Left cardiac atrium (tissue), 4 donors: ENCODE measurements around the gene MAPKAPK3. TPM values are rescaled to one million over a fixed set of nuclear protein-coding genes. Genes with fewer than 3 reads are reported as not detected.

Experiments used
- ATAC-seq, 2 donors: fragments of 200-7000 bp; cut with Tn5 transposase; one replicate each; pipeline ENCODE4 v1.9.1; 2020; ENCODE audit warnings: mild to moderate bottlenecking in 2 of 2, moderate library complexity in 2 of 2
- DNase-seq: peaks from one replicate; pipeline ENCODE4 v3.0.0-alpha.2; 2020
- intact Hi-C, 2 donors: fragments of 100-400 bp; cut with DNase I; formaldehyde crosslinking; loops; one replicate each; pipeline versions ENCODE4 v1.14.1 to v1.15.1; 2022 to 2023
- total RNA-seq, 2 donors: library from RNA; stranded (reverse); fragmentation: NEBNext Ultra II Directional; extraction: Animal tissue kit (Norgen Biotek cat#: 25700); gene quantifications; one replicate each; pipeline ENCODE4 v1.2.1, GENCODE V29; 2021
- donor health status: DM: no; HTN: yes; CAD: no.
- donor health status: DM: no; HTN: yes; CAD: no; lungs with severe emphysema.
- donor health status: DM: yes; HTN: yes; CAD: no.
- donor health status: Dilated cardiomyopathy.

MAPKAPK3 gene
- total RNA-seq, 2 donors from 2014 or later, result 170 to 177 TPM

- DNase-seq, result no peak
- intact Hi-C loops, result no loop called here
- ATAC-seq, result no peak
These were observed 12.0 kb upstream of the MAPKAPK3 start for GRCh38 chr3:50604628-50605588.

GRCh38 chr3:50605901-50606326 is 11.0 kb upstream of the MAPKAPK3 start:
- intact Hi-C loops, result no loop called here
- no peak for ATAC-seq
- DNase-seq, result no peak

- intact Hi-C loops, result no loop called here
- no peak for DNase-seq
- no peak for ATAC-seq
These were observed 10.4 kb upstream of the MAPKAPK3 start for GRCh38 chr3:50606596-50606995.

GRCh38 chr3:50607271-50608091 is 9.5 kb upstream of the MAPKAPK3 start:
- ATAC-seq, result no peak
- intact Hi-C loops, result no loop called here
- DNase-seq, result no peak

- DNase-seq (no peak), ATAC-seq (no peak)
- intact Hi-C loops, result no loop called here
These were observed 8.7 kb upstream of the MAPKAPK3 start for GRCh38 chr3:50608278-50608677.

GRCh38 chr3:50609071-50609762 is 7.7 kb upstream of the MAPKAPK3 start:
- intact Hi-C loops, result no loop called here
- DNase-seq (peak; percentile 15), ATAC-seq (no peak)

- intact Hi-C loops, result loop anchor here (5.0 to 10.0 kb wide), 2 partner anchors 262 to 775 kb away; partner anchors contain the start of genes MANF (in 1 of the 2) and ZMYND10 (in 1 of the 2)
- ATAC-seq, result no peak
- peak; percentile 19 for DNase-seq
These were observed 7.2 kb upstream of the MAPKAPK3 start for GRCh38 chr3:50609763-50610085.

- ATAC-seq (no peak), DNase-seq (peak; percentile 41)
- intact Hi-C loops, result loop anchor here (5.0 to 10.0 kb wide), 2 partner anchors 263 to 774 kb away; partner anchors contain the start of genes MANF (in 1 of the 2) and ZMYND10 (in 1 of the 2)
These were observed 6.6 kb upstream of the MAPKAPK3 start for GRCh38 chr3:50610181-50610971.

GRCh38 chr3:50610992-50611463 is 5.9 kb upstream of the MAPKAPK3 start:
- ATAC-seq, result no peak
- intact Hi-C loops, result loop anchor here (5.0 to 10.0 kb wide), 2 partner anchors 264 to 774 kb away; partner anchors contain the start of genes MANF (in 1 of the 2) and ZMYND10 (in 1 of the 2)

GRCh38 chr3:50611464-50612233 is 5.3 kb upstream of the MAPKAPK3 start, which contains the start of gene CISH:
Gene CISH (minus strand): TSS chr3:50611774. CDS start chr3:50611650, 124 bp downstream.
- DNase-seq, result peak; percentile 97
- intact Hi-C loops, result loop anchor here (5.0 to 10.0 kb wide), 2 partner anchors 264 to 773 kb away; partner anchors contain the start of genes MANF (in 1 of the 2) and ZMYND10 (in 1 of the 2)
- ATAC-seq, result peak; percentile 80 to 86

More at GRCh38 chr3:50610992-50611463, 5.9 kb upstream of the MAPKAPK3 start:
- peak; percentile 30 for DNase-seq

- intact Hi-C loops, result loop anchor here (5.0 to 10.0 kb wide), 2 partner anchors 265 to 772 kb away; partner anchors contain the start of genes MANF (in 1 of the 2) and ZMYND10 (in 1 of the 2)
- ATAC-seq, result no peak
- peak; percentile 48 for DNase-seq
These were observed 4.6 kb upstream of the MAPKAPK3 start for GRCh38 chr3:50612234-50612882.

GRCh38 chr3:50612970-50613846 is 3.7 kb upstream of the MAPKAPK3 start:
- DNase-seq (no peak), ATAC-seq (no peak)
- intact Hi-C loops, result loop anchor here (1.0 to 10.0 kb wide), 3 partner anchors 41 to 772 kb away; partner anchors contain the start of genes MANF (in 1 of the 2) and ZMYND10 (in 1 of the 2)

GRCh38 chr3:50615190-50615589 is 1.8 kb upstream of the MAPKAPK3 start:
- DNase-seq, result no peak
- intact Hi-C loops, result loop anchor here (2.0 to 10.0 kb wide), 6 partner anchors 42 to 817 kb away; partner anchors contain the start of gene MANF (in 2 of the 2)
- ATAC-seq, result no peak

- intact Hi-C loops, result loop anchor here (2.0 to 10.0 kb wide), 6 partner anchors 37 to 816 kb away; partner anchors contain the start of gene MANF (in 2 of the 2)
- DNase-seq, result peak; percentile 85
- peak; percentile 38 to 58 for ATAC-seq
These were observed 765 bp upstream of the MAPKAPK3 start for GRCh38 chr3:50616003-50616769.
